Activated T-helper 1 cell treated with anti-CD3 and anti-CD28 coated beads, Interleukin-12 subunit alpha, Interleukin-12 subunit beta, Interleukin-2, Interleukin-4 antibody, amounts not matched to agents 30 ng/mL and 10 ng/mL and 1 ng/mL, durations not matched to agents 14 hours and 24 hours and 36 hours (primary cell): ENCODE measurements around the gene ACBD6. TPM values are rescaled to one million over a fixed set of nuclear protein-coding genes. Genes with fewer than 3 reads are reported as not detected.

Source experiments
- DNase-seq: peaks from one replicate; pipeline ENCODE4 v3.0.0; 2021; ENCODE audit warnings: low spot score
- H3K27ac Mint-ChIP-seq: one replicate; pipeline ENCODE4 v1.8.0; 2021; ENCODE audit warnings: mild to moderate bottlenecking, mixed read lengths
- H3K27me3 Mint-ChIP-seq: one replicate; pipeline ENCODE4 v1.8.0; 2022; ENCODE audit warnings: mild to moderate bottlenecking, moderate library complexity, mixed read lengths; ENCODE audit not compliant: insufficient read depth
- H3K36me3 Mint-ChIP-seq: one replicate; pipeline ENCODE4 v1.8.0; 2021; ENCODE audit warnings: low read depth, mixed read lengths
- H3K4me1 Mint-ChIP-seq: one replicate; pipeline ENCODE4 v1.8.0; 2021; ENCODE audit warnings: low read depth, mixed read lengths
- H3K4me3 Mint-ChIP-seq: one replicate; pipeline ENCODE4 v1.8.0; 2021; ENCODE audit warnings: mild to moderate bottlenecking, moderate library complexity, mixed read lengths
- H3K9me3 Mint-ChIP-seq: one replicate; pipeline ENCODE4 v1.8.0; 2021; ENCODE audit warnings: mixed read lengths
- intact Hi-C: fragments of 100-400 bp; cut with micrococcal nuclease; formaldehyde crosslinking; loops from one replicate; pipeline ENCODE4 v1.15.1; 2024
- total RNA-seq: library from RNA; stranded (reverse); gene quantifications from 2 replicates; pipeline ENCODE4 v1.2.3, GENCODE V29; 2022

Gene ACBD6
- total RNA-seq, 1 donor from 2014 or later = 49.4 TPM

DNA sequence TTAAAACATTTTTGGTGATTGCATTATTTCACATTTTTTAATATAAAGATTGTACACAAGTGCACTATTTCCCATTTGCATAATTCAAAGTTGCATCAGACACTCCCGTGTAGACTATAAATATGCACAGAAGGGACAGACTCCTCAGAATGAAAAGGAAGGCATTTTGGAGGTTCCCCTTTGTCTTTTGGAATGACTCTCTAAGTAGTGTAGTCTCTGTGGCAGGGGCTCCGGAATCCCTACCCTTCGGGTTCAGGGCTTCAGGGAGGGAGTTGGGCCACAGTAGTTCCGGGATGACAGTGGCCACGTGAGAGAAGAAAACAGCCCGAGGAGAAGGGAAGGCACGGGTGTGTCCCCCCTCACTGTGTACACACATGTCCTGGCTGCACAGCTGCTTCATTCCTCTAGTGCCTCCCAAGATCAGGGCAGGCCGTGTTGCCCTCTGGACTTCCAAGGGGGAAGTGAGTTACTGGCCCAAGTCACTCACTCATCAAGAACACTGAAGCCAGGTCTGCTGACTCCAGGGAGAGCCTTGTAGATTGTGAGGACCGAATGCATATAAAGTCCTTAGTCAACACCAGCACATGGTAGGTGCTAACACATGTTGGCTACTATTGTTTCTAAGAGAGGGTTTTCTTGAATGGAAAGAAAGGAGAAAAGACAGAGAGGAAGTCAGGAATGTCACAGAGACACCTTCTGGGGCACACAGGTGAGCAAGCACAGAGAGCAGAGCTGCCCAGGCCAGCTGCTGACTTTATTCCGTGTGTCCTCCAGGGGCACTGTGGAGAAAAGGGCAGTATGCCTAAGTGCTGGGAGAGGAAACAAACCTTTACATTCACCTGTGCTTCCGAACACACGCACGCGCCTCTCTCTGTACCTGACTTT, 232.5 kb downstream of the ACBD6 start:
- Mint-ChIP-seq H3K36me3 (peaks cover 1% of the 10 kb centered on the region), H3K4me1 (no peaks in the 10 kb centered on the region), H3K4me3 (no peak overlapping the region), H3K9me3 (no peaks in the 10 kb centered on the region), H3K27me3 (no peaks in the 10 kb centered on the region), H3K27ac (no peak overlapping the region)
- intact Hi-C loops = no loop called here
- no peak for DNase-seq

DNA sequence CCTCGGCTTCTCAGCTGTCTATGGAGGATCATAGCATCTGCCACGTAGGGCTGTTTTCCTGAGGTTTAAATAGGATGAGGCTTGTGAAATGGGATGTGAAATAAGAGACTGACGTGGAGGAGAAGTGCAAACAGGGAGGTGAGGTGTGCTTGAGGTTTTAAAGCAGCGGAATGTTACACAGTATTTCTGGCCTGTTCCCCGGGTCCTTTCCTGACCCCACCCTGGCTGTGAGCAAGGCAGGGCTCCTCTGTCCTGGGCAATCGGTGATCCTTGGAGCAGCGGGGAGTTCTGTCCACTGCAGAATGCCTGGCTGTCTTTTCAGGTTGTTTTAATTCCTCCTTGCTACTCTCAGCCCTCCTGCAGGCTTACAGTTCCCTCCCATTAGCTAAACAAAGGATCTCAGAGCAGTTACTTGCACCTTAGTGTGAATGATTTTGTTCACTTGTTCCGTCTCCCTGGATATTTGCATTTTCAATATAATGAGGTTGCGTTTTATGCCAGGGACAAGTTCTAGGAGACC, 233.8 kb downstream of the ACBD6 start:
- intact Hi-C loops = no loop called here
- Mint-ChIP-seq H3K27me3 (no peaks in the 10 kb centered on the region), H3K4me3 (no peak overlapping the region), H3K9me3 (no peaks in the 10 kb centered on the region), H3K4me1 (no peaks in the 10 kb centered on the region), H3K36me3 (no peaks in the 10 kb centered on the region), H3K27ac (no peak overlapping the region)
- DNase-seq = no peak

DNA sequence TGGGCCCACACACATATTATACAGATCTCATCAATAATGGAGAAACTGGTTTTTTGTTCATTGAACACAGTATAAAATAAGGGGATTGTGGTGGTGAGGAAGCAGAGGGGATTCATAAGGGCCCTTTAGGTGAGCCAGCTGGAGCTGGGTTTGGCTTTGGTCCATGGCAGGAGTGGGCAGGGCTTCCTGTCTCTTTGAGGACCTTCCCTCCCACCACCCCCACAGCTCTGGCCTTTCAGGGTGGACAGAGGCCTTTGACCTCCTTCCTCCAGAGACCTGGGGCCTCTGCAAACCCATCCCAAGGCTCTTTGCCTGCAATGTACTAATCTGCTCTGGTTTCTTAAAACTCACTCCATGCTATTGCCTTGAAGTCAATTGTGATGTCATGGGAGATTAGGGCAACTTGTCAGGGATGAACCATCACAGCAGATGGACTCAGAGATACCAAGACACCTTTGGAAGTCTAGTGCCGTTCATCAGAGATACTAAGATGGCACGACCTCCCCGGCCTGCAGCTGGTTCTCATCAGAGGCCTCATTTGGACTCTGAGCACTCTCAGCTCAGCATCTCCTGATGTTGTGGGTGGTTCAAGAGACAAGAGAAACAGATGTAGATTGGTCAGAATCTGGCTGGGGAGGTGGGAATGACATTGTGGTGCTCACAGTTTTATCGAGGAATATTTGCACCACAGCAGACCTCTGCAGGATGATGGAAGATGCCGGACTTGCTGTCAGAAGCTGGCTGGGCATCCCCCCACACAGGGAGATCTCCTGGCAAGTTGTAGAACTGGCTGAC, 234.4 kb downstream of the ACBD6 start:
- H3K27me3 Mint-ChIP-seq = no peaks in the 10 kb centered on the region
- H3K36me3 Mint-ChIP-seq = no peaks in the 10 kb centered on the region
- H3K27ac Mint-ChIP-seq = no peak overlapping the region
- intact Hi-C loops = no loop called here
- no peak overlapping the region for H3K4me3 Mint-ChIP-seq
- DNase-seq = no peak
- no peaks in the 10 kb centered on the region for H3K4me1 Mint-ChIP-seq
- H3K9me3 Mint-ChIP-seq = no peaks in the 10 kb centered on the region

DNA sequence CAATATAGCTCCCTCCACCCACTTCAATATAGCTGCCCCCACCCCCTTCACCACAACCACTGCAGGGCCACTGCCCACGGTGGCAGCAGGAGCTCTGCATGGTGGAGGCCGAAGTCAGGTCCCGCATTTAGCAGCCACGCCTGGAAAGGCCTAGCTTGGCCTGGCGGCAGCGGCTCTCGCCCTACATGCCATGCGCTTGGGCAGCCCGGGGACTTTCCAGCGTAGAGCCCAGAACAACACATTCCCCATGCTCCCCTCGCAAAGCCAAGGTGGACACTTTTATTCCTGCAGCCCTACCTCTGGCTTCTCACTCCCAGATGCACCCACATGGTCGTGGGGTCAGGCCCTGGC, 235.2 kb downstream of the ACBD6 start:
- Mint-ChIP-seq H3K27me3 (no peaks in the 10 kb centered on the region), H3K4me1 (no peaks in the 10 kb centered on the region), H3K4me3 (no peak overlapping the region), H3K36me3 (no peaks in the 10 kb centered on the region), H3K27ac (no peak overlapping the region), H3K9me3 (no peaks in the 10 kb centered on the region)
- intact Hi-C loops = no loop called here
- no peak for DNase-seq

DNA sequence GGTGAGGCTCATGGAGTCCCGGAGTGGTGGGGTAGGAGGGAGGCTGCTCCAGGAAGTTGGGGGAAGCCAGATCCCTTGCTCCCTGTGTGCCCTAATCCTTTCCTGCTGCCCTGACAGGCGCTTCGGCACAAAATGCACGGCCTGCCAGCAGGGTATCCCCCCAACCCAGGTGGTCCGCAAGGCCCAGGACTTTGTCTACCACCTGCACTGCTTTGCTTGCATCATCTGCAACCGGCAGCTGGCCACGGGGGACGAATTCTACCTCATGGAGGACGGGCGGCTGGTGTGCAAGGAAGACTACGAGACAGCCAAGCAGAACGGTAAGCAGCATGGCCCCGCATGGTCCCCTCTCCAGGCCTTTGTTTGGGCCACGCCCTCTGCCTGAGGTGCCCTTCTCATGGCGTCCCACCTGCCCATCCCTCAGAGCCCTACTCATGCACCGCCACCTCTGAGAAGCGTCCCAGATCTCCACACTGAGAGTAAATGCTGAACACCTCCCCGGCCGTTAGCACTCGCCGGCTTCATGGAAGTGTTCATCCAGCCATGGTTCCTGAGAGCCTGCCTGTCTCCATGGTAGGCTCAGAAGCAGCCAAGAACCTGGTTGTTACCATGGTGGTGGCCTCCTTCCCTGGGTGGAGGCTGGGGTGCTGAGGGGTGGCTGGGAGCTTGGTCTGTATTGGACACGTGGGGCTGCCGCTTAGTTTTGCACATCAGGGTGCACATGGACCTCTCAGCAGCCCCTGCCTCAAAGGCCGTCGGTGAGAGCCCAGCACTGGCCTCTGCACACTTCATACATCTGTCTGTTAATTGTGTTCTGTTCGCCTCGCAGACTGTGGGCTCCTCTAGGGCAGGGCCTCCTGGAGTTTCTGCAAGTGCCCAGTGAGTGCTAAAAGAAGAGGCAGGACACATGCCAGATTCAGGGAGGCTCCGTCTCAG, 235.8 kb downstream of the ACBD6 start:
- Mint-ChIP-seq H3K27ac (no peak overlapping the region), H3K9me3 (no peaks in the 10 kb centered on the region), H3K4me1 (no peaks in the 10 kb centered on the region), H3K36me3 (no peaks in the 10 kb centered on the region), H3K27me3 (no peaks in the 10 kb centered on the region), H3K4me3 (no peak overlapping the region)
- no peak for DNase-seq
- intact Hi-C loops = no loop called here

DNA sequence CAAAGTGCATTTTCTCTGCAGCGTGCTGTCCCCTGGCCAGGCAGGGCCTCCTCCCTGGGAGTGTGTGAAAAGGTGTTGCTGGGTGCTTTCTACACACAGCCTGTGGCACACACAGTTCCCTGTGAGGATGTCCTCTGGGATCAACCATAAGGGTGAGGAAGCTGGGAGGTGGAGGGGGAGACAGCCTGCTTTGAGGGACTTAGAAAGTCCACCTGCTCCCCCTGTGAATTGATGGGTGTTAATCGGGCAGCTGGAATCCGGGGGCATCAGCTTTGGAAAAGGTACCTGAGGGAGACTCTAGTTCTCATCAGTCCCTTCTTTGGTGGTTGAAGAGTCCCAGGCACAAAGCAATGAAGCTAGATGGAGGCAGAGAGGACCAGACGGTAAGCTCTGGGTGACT, 236.5 kb downstream of the ACBD6 start:
- no peaks in the 10 kb centered on the region for H3K4me1 Mint-ChIP-seq
- no peak for DNase-seq
- intact Hi-C loops = no loop called here

DNA sequence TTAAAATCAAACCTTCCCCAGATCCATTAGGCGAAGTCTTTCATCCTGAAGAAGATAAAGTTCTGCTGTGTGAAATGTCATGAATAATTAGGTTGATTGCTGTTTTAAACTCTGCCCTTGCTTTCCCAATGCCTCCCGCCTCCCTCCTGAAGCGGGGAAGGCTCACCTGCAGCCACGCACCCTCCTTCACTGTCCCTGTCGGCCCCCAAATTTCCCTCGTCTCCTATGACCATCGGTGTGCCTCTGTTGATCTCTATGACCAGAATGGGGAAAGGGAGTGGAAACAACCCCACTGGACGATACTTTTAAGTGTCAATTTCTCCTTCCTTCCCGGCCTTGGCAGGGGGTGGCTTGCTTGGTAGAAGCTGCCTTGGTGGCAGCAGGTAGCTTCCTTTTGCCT, 237.2 kb downstream of the ACBD6 start:
- DNase-seq = no peak
- H3K4me1 Mint-ChIP-seq = no peaks in the 10 kb centered on the region
- no peaks in the 10 kb centered on the region for H3K9me3 Mint-ChIP-seq
- no peaks in the 10 kb centered on the region for H3K36me3 Mint-ChIP-seq
- peaks cover 1% of the 10 kb centered on the region for H3K27me3 Mint-ChIP-seq
- no peak overlapping the region for H3K4me3 Mint-ChIP-seq
- H3K27ac Mint-ChIP-seq = no peak overlapping the region
- intact Hi-C loops = no loop called here

More for the DNA sequence above, 236.5 kb downstream of the ACBD6 start:
- Mint-ChIP-seq H3K27me3 (peaks cover 1% of the 10 kb centered on the region), H3K4me3 (no peak overlapping the region), H3K36me3 (no peaks in the 10 kb centered on the region), H3K27ac (no peak overlapping the region), H3K9me3 (no peaks in the 10 kb centered on the region)

DNA sequence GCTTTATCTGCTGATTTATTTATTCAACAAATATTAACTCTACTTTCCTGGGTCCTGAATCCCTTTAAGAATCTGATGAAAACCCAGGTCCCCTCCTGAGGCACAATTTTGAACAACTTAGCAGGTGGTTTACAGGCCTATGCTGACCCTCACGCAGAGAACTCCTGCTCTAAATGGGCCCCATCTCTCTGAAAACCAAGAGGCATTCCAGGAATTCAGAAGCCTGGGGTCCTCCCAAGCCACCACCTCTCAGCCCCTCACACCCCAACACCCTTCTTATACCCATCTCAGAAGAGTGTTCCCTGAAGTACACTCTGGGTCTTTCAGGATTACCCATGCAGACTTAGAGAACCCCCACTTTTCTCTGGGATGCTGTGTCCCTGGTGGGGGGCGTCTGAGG, 237.8 kb downstream of the ACBD6 start:
- no peak overlapping the region for H3K27ac Mint-ChIP-seq
- H3K27me3 Mint-ChIP-seq = peaks cover 3% of the 10 kb centered on the region
- H3K4me3 Mint-ChIP-seq = no peak overlapping the region
- H3K9me3 Mint-ChIP-seq = no peaks in the 10 kb centered on the region
- DNase-seq = no peak
- intact Hi-C loops = no loop called here
- H3K4me1 Mint-ChIP-seq = no peaks in the 10 kb centered on the region
- H3K36me3 Mint-ChIP-seq = no peaks in the 10 kb centered on the region

DNA sequence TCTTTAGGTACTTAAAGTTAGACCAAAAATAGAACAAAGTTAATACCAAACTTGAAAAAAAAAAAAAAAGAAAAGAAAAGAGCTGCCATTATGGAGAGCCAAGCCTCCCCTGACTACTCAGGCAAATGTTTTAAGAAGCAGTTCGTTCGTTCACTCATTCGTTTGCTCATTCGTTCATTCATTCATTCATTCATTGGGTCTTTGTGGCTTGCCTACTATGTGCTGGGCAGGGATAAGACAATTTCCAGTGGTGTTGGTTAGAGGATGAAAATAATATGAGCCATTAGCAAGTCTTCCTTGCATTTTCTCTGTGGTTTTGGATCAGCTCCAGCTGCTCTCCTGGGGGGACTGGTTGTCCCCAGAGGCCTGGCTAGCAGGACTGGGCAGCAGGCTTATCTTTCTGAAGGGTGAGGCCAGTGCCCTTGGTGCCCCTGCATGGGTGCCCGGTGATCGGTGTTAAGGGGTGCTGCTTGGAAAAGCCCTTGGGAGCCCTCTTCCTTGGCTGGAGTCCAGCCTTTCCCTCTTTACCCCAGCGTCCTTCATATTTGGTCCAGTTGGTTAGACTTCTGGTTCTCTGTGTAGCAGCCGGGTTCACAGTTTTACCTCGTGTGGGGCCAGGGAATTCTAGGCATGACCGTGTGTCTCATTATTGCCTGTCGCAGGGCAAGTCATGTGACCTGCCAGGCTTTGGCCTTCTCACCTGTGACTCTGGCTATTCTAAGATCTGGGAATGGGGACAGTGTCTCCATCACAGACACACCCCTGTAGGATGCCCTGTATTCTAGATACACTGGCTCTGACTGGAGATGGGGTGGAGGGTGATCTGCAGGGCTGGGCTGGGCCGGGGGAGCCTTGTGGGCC, 239.5 kb downstream of the ACBD6 start:
- intact Hi-C loops = no loop called here
- no peak for DNase-seq
- Mint-ChIP-seq H3K36me3 (no peaks in the 10 kb centered on the region), H3K4me3 (no peak overlapping the region), H3K27ac (no peak overlapping the region), H3K4me1 (no peaks in the 10 kb centered on the region), H3K9me3 (no peaks in the 10 kb centered on the region), H3K27me3 (peaks cover 3% of the 10 kb centered on the region)

DNA sequence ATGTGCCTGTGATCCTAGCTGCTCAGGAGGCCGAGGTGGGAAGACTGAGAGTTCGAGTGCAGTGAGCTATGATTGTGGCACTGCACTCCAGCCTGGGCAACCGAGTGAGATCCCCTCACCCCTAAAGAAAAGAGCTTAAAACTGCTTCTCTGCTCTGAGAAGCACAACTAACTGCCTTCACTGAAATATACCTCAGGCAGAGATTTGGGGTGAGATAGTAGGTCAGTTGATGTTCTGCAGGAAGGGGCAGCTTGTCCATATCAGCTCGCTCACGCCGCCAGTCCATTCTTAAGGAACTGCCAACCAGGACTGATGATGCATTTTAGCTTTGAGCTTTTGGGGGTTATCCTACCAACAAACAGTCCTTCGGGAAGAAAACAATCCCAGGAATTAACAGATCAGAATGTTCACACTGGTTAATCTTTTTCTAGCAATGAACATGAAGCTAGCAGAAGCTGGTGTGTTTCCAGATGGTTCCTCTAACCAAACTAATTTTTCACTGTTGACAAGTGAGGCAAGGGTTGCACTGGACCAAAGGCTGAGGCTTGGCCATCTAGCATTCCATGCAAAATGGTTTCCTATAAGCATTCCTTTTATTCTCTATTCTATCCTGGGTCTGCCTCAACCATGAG, 240.7 kb downstream of the ACBD6 start:
- intact Hi-C loops = no loop called here
- H3K4me1 Mint-ChIP-seq = no peaks in the 10 kb centered on the region
- DNase-seq = no peak
- no peak overlapping the region for H3K27ac Mint-ChIP-seq
- H3K27me3 Mint-ChIP-seq = peaks cover 3% of the 10 kb centered on the region
- H3K36me3 Mint-ChIP-seq = no peaks in the 10 kb centered on the region
- H3K4me3 Mint-ChIP-seq = no peak overlapping the region
- H3K9me3 Mint-ChIP-seq = no peaks in the 10 kb centered on the region

DNA sequence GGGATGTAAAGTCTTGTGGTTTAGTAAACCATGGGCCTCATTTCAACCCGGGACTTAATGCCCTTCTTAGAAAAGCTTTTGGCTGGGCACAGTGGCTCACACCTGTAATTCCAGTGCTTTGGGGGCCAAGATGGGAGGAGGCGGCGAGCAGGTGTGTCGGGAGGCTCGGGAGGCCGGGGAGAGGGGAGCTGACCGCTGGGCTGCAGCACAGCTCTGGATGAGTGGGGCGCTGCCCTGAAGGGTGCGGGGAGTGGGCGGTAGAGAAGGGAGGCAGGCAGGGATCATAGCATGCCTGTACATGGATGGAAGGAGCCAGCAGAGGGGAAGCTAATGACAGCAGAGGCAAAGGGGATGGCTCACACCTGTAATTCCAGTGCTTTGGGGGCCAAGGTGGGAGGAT, 241.3 kb downstream of the ACBD6 start:
- DNase-seq = no peak
- Mint-ChIP-seq H3K36me3 (no peaks in the 10 kb centered on the region), H3K4me3 (no peak overlapping the region), H3K27me3 (peaks cover 3% of the 10 kb centered on the region), H3K27ac (no peak overlapping the region), H3K4me1 (no peaks in the 10 kb centered on the region), H3K9me3 (no peaks in the 10 kb centered on the region)
- intact Hi-C loops = no loop called here
